ENCODE measurements around the gene HNRNPH3. TPM values are rescaled to one million over a fixed set of nuclear protein-coding genes. Genes with fewer than 3 reads are reported as not detected.
A peak's percentile ranks its signal among the peaks of the same experiment; 100 is the strongest.

The HNRNPH3 gene
- total and polyA plus RNA-seq, 7 donors = 73.1 to 180 (median 102) TPM

DNA sequence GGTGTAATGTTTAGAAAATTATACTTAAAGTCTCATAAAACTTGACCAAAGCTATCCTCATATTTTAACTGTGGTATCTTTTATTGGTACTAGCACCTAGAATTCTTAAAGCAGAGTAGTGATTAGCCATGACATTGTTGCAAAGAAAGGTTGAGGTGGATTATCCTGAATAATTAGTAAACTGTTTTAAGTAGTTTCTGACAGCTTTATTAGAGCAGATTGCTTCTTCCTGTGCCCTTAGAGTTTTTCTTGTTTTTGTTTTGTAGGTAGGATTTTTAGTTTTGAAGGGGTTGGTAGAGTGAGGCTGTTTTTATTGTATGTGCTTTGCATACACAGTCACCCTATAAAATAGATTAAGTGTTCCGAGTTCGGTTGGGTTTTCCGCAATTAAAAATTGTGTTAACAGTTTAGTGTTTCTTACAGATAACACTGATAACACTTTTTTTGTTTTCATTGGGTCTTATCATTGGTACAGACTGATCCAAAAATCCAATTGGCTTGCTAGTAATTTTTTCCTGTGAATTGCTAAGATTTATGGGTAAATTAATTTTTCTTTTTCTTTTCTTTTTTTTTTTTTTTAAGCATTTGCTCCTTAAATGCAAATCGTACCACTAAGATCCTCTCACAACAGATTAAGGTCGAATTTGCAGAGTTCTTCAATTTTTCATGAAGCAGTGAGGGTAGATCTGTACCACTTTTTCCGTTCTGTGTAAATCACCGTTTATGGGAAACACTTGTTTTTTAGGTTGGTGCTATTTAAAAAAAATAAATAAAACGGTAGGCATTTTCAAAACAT, 3.0 kb downstream of the HNRNPH3 start:
- H3K4me1 ChIP-seq = peaks cover 45% of the 10 kb centered on the region
- peaks cover 0 to 19% of the 10 kb centered on the region in 2 donors for H3K36me3 ChIP-seq (ENCODE audit: insufficient read depth in 1 of 2, low read depth in 1 of 2)
- no peak for ATAC-seq
- DNase-seq = no peak
- intact Hi-C loops (cut with DNase I) = loop anchor here (10.0 kb wide), 1 partner anchor 260 kb away; the partner anchor contains the start of gene HERC4 (in 2 of the 2)
- 11 to 16% (median 12%) methylated on average over 8 of the region's 8 CpGs for WGBS, 3 donors
- no peaks in the 10 kb centered on the region for H3K9me3 ChIP-seq
- peak overlapping the region; percentile 93 for H3K4me3 ChIP-seq
- H3K27me3 ChIP-seq (ENCODE audit: insufficient read depth in 3 of 3, low read length in 2 of 3) = no peaks in the 10 kb centered on the region
- H3K27ac ChIP-seq = peak overlapping the region; percentile 5
- TF ChIP-seq, protein P1, sequence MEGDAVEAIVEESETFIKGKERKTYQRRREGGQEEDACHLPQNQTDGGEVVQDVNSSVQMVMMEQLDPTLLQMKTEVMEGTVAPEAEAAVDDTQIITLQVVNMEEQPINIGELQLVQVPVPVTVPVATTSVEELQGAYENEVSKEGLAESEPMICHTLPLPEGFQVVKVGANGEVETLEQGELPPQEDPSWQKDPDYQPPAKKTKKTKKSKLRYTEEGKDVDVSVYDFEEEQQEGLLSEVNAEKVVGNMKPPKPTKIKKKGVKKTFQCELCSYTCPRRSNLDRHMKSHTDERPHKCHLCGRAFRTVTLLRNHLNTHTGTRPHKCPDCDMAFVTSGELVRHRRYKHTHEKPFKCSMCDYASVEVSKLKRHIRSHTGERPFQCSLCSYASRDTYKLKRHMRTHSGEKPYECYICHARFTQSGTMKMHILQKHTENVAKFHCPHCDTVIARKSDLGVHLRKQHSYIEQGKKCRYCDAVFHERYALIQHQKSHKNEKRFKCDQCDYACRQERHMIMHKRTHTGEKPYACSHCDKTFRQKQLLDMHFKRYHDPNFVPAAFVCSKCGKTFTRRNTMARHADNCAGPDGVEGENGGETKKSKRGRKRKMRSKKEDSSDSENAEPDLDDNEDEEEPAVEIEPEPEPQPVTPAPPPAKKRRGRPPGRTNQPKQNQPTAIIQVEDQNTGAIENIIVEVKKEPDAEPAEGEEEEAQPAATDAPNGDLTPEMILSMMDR (IDR thresholded peaks at IDR 0.05) = no peak

DNA sequence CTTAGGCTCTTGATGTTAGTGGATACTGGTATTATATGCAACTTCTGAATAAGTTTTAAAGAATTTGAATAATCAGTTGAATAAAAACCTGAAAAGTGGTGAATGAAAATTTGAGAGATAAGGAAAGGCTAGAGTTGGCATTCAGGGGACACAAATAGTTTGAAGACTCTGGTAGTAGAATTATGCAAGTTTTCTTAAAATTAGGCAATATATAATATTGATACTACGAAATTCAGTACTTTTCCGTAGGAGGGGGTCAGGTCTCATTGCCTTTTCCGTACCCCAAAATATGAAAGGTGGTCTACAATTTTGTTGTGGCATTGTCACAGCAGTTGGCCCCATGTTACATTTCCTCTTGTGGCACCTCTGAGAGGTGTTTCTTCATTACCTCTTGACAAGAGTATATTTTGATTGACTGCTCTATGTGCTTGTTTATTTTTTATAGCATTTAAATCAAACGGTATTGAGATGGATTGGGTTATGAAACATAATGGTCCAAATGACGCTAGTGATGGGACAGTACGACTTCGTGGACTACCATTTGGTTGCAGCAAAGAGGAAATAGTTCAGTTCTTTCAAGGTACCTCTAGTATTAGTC, 5.0 kb downstream of the HNRNPH3 start:
- 64 to 73% (median 67%) methylated on average over 7 of the region's 7 CpGs for WGBS, 3 donors
- intact Hi-C loops (cut with DNase I) = loop anchor here (10.0 kb wide), 1 partner anchor 262 kb away; the partner anchor contains the start of gene HERC4 (in 2 of the 2)

DNA sequence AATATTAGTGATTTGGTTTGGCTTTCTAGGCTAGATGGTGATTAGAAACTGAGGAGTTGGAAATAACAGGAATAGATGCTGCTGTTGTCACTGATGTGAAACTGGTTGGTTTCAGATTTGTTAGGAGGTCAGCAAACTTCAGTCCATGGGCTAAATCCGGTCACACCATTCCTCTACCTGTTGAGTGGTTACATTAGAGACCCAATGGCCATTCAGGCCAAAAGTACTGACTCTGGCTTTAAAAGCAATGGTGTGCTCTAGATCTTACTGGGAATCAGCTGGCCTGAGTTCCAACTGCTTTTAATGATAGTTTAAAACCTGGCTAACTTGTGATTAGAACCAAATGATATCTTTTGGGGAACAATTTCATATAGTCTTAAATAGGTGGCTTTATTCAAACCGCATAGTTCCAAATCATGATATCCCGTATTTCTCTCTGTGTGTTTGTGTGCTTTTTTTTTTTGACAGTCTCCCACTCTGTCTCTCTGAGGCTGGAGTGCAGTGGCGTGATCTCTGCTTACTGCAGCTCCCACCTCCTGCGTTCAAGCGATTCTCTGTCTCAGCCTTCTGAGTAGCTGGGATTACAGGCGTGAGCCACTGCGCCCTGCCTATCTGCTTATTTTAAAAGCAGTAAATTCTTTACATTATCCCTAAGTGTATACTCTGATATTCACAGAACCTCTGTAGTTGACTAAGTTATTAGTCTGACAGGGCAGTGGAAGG, 8.7 kb downstream of the HNRNPH3 start:
- Histone ChIP-seq H3K36me3 (ENCODE audit: insufficient read depth in 1 of 2, low read depth in 1 of 2) (peaks cover 8 to 75% of the 10 kb centered on the region in 2 donors), H3K9me3 (no peaks in the 10 kb centered on the region), H3K27ac (no peak overlapping the region), H3K27me3 (ENCODE audit: insufficient read depth in 3 of 3, low read length in 2 of 3) (no peaks in the 10 kb centered on the region), H3K4me1 (peaks cover 35% of the 10 kb centered on the region), H3K4me3 (no peak overlapping the region)
- no peak for DNase-seq
- intact Hi-C loops (cut with DNase I) = no loop called here
- ATAC-seq = no peak
- 92 to 93% (median 93%) methylated on average over 8 of the region's 8 CpGs for WGBS, 3 donors
- TF ChIP-seq, protein P1 (IDR thresholded peaks at IDR 0.05) = no peak

More for the DNA sequence above, 5.0 kb downstream of the HNRNPH3 start:
- DNase-seq (no peak), ATAC-seq (no peak)
- no peaks in the 10 kb centered on the region for H3K27me3 ChIP-seq (ENCODE audit: insufficient read depth in 3 of 3, low read length in 2 of 3)
- H3K4me1 ChIP-seq = peaks cover 41% of the 10 kb centered on the region
- TF ChIP-seq, protein P1 (IDR thresholded peaks at IDR 0.05) = no peak
- H3K36me3 ChIP-seq (ENCODE audit: insufficient read depth in 1 of 2, low read depth in 1 of 2) = peaks cover 8 to 39% of the 10 kb centered on the region in 2 donors
- no peak overlapping the region for H3K27ac ChIP-seq
- H3K4me3 ChIP-seq = peak overlapping the region; percentile 93
- no peaks in the 10 kb centered on the region for H3K9me3 ChIP-seq

DNA sequence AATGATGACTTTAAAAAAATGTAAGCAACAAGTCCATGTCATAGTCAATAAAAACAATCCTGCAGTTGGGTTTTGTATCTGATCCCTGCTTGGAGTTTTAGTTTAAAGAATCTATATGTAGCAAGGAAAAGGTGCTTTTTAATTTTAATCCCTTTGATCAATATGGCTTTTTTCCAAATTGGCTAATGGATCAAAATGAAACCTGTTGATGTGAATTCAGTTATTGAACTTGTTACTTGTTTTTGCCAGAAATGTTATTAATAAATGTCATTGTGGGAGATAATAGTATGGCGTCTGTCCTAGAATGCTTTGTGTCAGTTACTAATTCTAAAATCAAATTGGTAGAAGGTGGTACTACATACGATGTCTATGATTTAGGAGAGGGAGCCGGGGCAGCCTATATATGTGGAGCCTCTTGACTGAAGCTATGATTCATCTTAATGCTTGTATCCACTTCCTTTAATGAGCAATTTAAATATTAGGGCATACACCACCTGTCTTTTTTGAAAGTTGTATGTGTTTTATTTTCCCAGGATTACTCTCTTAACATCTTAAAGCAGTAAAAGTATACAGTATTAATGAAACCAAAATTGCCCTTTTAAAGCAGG, 11.1 kb downstream of the HNRNPH3 start:
- no peaks in the 10 kb centered on the region for H3K9me3 ChIP-seq
- no peak for DNase-seq
- 90 to 92% (median 91%) methylated on average over 3 of the region's 3 CpGs for WGBS, 3 donors
- peaks cover 8 to 89% of the 10 kb centered on the region in 2 donors for H3K36me3 ChIP-seq (ENCODE audit: insufficient read depth in 1 of 2, low read depth in 1 of 2)
- TF ChIP-seq, protein P1 (IDR thresholded peaks at IDR 0.05) = no peak
- H3K27me3 ChIP-seq (ENCODE audit: insufficient read depth in 3 of 3, low read length in 2 of 3) = no peaks in the 10 kb centered on the region
- intact Hi-C loops (cut with DNase I) = no loop called here
- ATAC-seq = no peak
- H3K27ac ChIP-seq = no peak overlapping the region
- peaks cover 11% of the 10 kb centered on the region for H3K4me1 ChIP-seq
- no peak overlapping the region for H3K4me3 ChIP-seq

Data from psoas muscle (tissue), 8 donors.